Measurements from ENCODE around the gene PRPF40B. TPM values are rescaled to one million over a fixed set of nuclear protein-coding genes. Genes with fewer than 3 reads are reported as not detected.

The PRPF40B gene
- total RNA-seq, 1 donor from 2014 or later, result 16.3 TPM

DNA sequence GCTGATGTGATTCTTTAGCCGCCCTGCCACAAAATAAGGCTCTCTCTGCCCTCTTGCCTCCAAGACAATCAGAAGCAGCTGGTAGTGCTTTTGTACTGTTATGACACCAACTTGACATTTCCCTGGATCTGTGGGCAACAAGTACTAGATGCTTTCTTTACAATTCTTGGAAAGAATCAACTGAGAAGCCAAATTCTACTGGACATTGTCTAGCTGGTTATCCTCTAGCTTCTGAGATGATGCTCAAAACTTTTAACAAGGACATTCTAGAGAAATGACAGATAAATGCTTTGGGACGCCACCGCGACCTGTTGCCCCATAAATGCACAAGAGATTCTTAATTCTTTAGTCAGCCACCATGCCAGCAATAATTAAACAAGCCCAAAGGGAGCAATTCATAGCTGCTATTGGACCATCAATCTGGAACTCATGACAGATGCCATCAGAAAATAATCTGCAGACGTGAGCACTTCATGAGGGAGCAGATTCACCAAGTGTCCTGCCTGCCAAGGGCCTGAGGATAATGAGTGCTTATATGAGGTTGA lies 61.0 kb downstream of the PRPF40B start:
- H3K36me3 ChIP-seq (ENCODE audit: control insufficient read depth, insufficient read depth, low read length), result no peaks in the 10 kb centered on the region
- DNase-seq (ENCODE audit: low read depth) (no peak), FAIRE-seq (no peak)
- TF ChIP-seq, protein P1, sequence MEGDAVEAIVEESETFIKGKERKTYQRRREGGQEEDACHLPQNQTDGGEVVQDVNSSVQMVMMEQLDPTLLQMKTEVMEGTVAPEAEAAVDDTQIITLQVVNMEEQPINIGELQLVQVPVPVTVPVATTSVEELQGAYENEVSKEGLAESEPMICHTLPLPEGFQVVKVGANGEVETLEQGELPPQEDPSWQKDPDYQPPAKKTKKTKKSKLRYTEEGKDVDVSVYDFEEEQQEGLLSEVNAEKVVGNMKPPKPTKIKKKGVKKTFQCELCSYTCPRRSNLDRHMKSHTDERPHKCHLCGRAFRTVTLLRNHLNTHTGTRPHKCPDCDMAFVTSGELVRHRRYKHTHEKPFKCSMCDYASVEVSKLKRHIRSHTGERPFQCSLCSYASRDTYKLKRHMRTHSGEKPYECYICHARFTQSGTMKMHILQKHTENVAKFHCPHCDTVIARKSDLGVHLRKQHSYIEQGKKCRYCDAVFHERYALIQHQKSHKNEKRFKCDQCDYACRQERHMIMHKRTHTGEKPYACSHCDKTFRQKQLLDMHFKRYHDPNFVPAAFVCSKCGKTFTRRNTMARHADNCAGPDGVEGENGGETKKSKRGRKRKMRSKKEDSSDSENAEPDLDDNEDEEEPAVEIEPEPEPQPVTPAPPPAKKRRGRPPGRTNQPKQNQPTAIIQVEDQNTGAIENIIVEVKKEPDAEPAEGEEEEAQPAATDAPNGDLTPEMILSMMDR (IDR thresholded peaks at IDR 0.05; ENCODE audit: insufficient read depth, low read length, severe bottlenecking), result no peak
- no peaks in the 10 kb centered on the region for H3K27me3 ChIP-seq (ENCODE audit: control insufficient read depth, insufficient read depth, low read length)
- no peak overlapping the region for H3K4me3 ChIP-seq (ENCODE audit: low read depth, low read length)

GRCh38 chr12:49687941-49688340 lies 64.6 kb downstream of the PRPF40B start:
- no peaks in the 10 kb centered on the region for H3K36me3 ChIP-seq (ENCODE audit: control insufficient read depth, insufficient read depth, low read length)
- DNase-seq (ENCODE audit: low read depth) (no peak), FAIRE-seq (no peak)
- no peaks in the 10 kb centered on the region for H3K27me3 ChIP-seq (ENCODE audit: control insufficient read depth, insufficient read depth, low read length)
- TF ChIP-seq, protein P1 (IDR thresholded peaks at IDR 0.05; ENCODE audit: insufficient read depth, low read length, severe bottlenecking), result no peak
- no peak overlapping the region for H3K4me3 ChIP-seq (ENCODE audit: low read depth, low read length)

DNA sequence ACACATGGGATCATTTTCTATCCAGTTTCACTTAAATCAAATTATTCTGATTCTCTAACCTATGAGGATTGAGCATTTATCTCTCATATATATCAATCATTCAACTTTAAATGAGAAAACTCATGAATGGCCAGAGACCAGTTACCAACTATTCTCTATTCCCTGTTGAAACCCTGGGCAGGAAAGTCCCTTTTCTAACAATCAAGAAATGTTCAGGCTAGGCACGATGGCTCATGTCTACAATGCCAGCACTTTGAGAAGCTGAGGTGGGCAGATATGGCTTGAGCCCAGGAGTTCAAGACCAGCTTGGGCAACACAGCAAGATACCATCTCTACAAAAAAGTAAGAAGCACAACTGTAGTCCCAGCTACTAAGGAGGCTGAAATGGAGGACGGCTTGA lies 65.9 kb downstream of the PRPF40B start:
- no peaks in the 10 kb centered on the region for H3K27me3 ChIP-seq (ENCODE audit: control insufficient read depth, insufficient read depth, low read length)
- no peak overlapping the region for H3K4me3 ChIP-seq (ENCODE audit: low read depth, low read length)
- H3K36me3 ChIP-seq (ENCODE audit: control insufficient read depth, insufficient read depth, low read length), result no peaks in the 10 kb centered on the region
- DNase-seq (ENCODE audit: low read depth) (no peak), FAIRE-seq (no peak)
- TF ChIP-seq, protein P1 (IDR thresholded peaks at IDR 0.05; ENCODE audit: insufficient read depth, low read length, severe bottlenecking), result no peak

DNA sequence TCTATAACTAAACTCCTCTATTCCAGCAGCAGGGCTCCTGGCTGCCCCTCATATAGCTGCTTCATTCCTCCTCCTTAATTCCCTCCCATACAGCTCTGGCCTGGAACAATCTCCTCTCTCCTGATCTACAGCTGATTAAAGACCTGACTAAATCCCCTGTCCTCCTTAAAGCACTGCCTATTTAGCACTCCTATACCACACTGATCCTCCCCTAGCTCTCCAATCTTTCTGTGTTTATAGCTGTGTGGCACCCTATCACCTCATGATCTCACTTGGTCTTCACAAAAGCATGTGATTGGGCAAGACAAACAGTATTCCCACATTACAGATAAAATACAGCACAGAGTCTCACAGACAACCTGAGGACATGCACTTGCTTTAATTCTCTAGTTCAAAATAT lies 66.4 kb downstream of the PRPF40B start:
- Histone ChIP-seq H3K4me3 (ENCODE audit: low read depth, low read length) (no peak overlapping the region), H3K27me3 (ENCODE audit: control insufficient read depth, insufficient read depth, low read length) (no peaks in the 10 kb centered on the region), H3K36me3 (ENCODE audit: control insufficient read depth, insufficient read depth, low read length) (no peaks in the 10 kb centered on the region)
- DNase-seq (ENCODE audit: low read depth) (no peak), FAIRE-seq (no peak)
- TF ChIP-seq, protein P1 (IDR thresholded peaks at IDR 0.05; ENCODE audit: insufficient read depth, low read length, severe bottlenecking), result no peak

- FAIRE-seq (no peak), DNase-seq (ENCODE audit: low read depth) (no peak)
- TF ChIP-seq, protein P1 (IDR thresholded peaks at IDR 0.05; ENCODE audit: insufficient read depth, low read length, severe bottlenecking), result no peak
- Histone ChIP-seq H3K4me3 (ENCODE audit: low read depth, low read length) (no peak overlapping the region), H3K36me3 (ENCODE audit: control insufficient read depth, insufficient read depth, low read length) (no peaks in the 10 kb centered on the region), H3K27me3 (ENCODE audit: control insufficient read depth, insufficient read depth, low read length) (no peaks in the 10 kb centered on the region)
Observed at GRCh38 chr12:49692851-49693250, 69.5 kb downstream of the PRPF40B start.

DNA sequence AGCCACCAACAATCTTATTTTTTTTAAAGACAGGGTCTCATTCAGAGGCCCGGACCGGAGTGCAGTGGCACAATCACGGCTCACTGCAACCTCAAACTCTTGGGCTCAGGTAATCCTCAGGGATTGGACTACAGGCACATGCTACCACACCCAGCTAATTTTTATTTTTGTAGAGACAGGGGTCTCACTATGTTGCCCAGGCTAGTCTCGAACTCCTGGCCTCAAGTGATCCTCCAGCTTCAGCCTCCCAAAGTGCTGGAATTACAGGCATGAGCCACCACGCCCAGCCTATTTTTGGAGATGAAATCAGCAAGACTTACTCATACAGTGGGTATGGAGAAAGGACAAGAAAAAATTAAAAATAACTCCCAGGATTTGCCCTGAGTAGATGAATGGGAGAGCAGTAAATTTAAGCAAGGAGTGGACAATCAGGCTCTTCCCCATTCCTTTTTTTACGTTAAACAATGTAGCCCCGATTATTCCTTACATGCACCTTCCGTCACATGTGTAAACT lies 70.6 kb downstream of the PRPF40B start:
- Histone ChIP-seq H3K27me3 (ENCODE audit: control insufficient read depth, insufficient read depth, low read length) (no peaks in the 10 kb centered on the region), H3K36me3 (ENCODE audit: control insufficient read depth, insufficient read depth, low read length) (no peaks in the 10 kb centered on the region), H3K4me3 (ENCODE audit: low read depth, low read length) (no peak overlapping the region)
- FAIRE-seq (no peak), DNase-seq (ENCODE audit: low read depth) (no peak)
- TF ChIP-seq, protein P1 (IDR thresholded peaks at IDR 0.05; ENCODE audit: insufficient read depth, low read length, severe bottlenecking), result no peak

Measured in bronchial epithelial cell (primary cell).